Ecto neural progenitor cell (in vitro differentiated cells): ENCODE data around the gene TRIM62.
A peak's percentile ranks its signal among the peaks of the same experiment; 100 is the strongest.
"Not testable (repeated sequence)": the region's sequence is repeated elsewhere in the genome, so short reads cannot be mapped to it uniquely, and the experiment has no call there.

Experiments
- DNase-seq: peaks from one replicate; pipeline ENCODE4 v3.0.0-alpha.2; 2018; ENCODE audit warnings: low spot score

The TRIM62 gene

DNA sequence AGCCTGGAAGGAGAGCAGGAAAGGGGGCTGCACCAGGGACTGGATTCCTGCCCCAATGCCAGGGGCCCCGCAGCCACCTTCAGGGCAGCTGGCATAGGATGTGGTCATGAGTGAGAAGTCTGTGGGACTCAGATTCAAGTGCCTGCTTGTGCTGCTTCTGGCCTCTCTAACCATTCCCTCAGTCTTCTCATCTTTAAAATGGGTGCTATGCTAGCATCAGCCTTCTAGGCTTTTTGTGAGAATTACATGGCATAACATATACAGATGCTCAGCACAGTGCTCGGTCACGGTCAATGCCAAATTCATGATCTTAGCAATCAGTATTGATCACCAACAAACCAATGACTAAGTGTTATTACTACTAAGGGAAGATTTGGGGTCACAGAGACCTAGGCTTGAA is 23.5 kb downstream of the TRIM62 start:
- no peak for DNase-seq

DNA sequence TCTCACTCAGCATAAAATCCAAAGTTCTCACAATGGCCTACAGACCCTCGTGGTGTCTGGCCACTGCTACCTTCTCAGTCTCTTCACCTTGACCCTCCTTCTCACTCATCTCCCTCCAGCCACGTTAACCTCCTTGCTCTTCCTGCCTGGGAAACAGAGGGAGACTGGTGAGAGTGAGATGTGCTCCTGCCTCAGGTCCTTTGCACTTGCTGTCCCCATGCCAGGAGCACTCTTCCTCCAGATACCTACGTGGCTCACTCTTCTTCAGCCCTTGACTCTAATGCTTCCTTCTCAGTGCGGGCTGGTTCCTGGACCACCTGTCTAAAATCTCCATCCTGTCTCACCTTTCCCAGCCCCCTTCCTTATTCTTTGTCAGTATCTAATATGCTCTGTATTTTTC is 24.7 kb downstream of the TRIM62 start:
- no peak for DNase-seq

DNA sequence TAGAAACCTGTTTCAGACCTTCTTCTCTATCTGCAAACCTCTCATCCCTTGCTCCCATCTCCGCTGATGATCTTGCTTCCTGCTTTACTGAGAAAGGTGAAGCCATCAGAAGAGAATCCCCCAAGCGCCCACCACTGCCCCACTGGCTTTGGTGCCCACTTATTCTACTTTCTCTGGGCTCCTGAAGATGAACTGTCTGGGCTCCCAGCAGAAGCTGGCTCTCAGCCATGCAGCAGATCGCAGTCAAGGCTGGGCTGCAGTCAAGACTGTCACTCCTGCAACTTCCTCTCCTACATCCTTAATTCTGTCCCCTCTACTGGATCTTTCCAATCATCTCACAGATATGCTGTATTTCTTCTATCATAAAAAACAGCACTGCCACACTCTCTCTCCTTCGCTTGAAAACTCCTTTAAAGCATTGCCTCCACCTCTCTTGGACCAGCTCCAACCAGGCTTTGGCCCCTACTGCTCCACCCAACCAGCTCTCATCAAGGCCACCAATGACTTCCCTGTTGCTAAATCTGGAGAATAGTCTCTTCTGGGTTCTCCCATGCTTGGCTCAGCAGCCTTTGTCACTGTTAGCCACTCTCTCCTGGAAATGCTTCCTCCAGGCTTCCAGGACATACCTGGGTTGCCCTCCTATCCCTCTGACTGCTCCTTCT is 25.8 kb downstream of the TRIM62 start:
- DNase-seq, result no peak

DNA sequence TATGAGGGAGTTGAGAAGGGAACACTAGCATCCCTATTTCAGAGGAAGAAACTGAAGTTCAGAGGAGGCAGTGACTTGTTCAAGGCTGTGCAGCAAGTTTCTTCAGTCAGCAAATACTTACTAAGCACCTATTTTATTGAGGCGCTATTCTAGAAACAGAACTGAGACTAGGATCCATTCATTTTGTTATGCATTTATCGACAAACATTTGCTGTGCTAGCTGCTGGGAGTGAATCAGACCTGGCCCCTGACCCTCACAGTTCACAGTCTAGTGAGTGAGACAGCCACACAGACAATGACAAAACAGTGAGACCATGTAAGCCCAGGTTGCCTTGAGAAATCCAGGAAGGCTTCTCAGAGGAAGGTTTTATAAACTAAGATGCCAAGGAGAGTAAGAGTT is 28.2 kb downstream of the TRIM62 start:
- DNase-seq, result no peak

DNA sequence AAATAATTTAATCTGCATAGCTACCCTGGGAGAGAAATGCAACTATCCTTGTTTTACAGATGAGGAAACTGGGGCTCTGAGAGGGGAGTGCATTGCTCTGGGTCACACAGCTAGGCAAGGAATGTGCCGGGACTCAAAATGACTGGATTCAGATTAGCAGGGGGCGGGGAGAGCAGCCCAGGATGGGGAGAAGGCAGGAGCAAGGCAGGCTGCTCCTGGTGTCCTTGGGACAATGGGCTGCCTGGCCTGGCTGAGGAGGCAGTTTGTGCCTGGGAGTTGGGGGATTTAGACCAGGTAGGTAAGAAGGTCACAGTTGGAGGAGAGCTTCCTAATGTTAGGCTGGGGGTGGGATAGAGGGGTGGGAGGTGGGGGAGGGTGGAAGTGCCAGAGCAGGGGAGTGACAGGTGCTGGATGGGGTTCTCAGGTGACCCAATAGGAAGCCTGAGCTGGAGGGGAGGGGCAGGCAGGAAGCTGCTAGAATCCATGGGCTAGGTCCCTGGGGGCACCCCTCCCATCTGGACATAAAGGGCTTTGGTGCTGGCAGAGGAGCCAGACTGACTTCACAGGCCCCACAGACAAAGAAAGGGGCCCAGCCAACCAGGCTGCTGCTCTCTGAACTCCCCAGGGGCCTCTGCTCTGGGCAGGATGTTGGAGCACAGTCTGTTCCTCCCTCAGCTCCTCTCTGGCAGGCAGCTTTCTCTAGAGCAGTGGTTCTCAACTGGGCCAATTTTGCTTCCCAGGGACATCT is 29.0 kb downstream of the TRIM62 start:
- DNase-seq, result peak; percentile 70

DNA sequence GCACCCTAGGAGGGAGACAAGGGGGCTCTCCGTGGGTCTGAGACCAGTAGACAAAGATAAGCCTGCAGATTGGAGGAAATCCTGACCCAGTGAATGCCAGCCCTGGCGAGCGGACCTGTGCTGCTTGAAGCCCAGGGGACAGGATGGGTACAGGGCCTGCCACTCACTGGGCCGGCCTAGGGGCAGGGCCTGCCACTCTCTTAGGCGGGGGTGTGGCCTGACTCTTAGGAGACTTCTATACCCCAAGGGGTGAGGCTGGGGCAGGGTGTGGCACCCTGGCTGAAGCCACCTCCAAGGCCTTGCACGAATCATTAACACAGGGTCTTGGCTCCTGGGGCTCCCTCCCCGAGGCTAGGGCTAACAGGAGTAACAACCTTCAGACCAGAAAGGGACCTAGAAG is 30.7 kb downstream of the TRIM62 start:
- no peak for DNase-seq

DNA sequence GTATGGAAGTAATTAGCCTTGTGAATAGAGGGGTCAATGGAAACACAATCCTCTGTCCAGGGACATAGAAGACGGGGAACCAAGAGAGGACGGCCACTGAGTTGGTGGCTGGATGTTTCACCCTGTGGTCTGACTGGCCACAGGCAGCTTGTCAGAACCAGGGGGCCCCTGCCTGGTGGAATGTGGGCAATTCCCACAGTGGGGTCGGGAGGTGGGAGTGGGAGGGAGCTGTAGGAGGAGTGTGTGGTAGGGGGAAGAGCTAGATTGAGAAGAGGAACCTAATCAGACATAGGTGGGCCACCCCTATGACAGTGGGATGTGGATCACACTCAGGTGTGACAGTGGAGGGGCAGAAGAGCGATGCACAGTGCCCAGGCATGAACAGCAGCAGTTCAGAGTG is 31.3 kb downstream of the TRIM62 start:
- DNase-seq, result no peak

DNA sequence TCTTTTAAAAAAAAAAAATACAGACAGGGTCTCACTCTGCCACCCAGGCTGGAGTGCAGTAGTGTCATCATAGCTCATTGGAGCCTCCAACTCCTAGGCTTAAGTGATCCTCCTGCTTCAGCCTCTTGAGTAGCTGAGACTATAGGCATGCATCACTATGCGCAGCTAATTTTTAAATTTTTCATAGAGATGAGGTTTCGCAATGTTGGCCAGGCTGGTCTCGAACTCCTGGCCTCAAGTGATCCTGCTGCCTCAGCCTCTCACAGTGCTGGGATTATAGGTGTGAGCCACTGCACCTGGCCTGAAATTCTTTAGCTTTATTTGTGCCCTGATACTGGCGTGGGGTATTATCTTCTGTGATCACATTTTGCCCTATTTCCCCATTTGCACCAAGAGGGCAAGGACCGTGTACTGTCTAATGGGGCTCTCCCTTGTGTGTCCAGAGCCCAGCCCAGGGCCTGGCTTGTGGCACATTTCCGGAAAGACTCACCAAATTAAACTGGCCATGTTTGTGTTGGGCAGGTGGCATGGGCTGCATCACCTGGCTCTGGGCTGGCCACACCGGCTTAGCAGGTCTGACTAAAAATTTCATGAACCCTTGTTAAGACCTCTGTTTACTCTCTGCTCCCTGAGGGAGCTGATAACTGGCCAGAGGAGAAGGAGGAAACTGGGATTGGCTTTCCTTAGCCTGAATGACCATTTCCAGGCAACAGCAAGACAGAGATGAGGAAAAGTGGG is 32.2 kb downstream of the TRIM62 start:
- DNase-seq, result no peak

DNA sequence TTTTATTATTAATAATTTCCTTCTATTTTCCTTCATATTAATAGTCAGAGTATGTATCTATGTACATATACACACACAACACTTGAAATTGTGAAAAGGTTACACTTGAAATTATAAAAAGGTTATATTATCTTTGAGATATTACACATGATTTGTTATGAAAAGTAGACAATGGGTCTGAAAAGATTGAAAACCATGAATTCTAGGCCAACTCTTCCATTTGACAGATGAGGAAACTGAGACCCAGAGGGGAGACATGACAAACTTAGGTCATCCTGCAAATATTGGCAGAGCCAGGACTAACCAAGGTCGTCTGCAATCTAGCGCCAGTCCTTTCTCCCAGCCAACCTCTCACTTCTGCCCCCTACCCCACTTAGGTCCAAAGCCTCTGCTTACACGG is 33.2 kb downstream of the TRIM62 start:
- DNase-seq, result no peak

DNA sequence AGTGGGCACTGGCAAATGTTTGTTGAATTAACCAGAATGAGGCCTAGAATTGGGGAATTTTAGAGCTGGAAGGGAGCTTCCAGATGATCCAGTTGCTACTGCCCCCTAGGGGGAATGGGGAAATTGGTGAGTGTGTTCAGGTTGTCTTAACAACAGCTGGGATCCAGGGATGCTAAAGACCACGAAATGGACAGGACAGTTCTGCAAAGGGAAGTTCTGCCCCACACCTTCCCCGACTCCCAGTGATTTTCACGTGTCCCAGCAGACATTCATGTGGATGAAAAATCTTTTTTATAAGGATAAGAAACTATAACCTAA is 33.9 kb downstream of the TRIM62 start:
- no peak for DNase-seq

DNA sequence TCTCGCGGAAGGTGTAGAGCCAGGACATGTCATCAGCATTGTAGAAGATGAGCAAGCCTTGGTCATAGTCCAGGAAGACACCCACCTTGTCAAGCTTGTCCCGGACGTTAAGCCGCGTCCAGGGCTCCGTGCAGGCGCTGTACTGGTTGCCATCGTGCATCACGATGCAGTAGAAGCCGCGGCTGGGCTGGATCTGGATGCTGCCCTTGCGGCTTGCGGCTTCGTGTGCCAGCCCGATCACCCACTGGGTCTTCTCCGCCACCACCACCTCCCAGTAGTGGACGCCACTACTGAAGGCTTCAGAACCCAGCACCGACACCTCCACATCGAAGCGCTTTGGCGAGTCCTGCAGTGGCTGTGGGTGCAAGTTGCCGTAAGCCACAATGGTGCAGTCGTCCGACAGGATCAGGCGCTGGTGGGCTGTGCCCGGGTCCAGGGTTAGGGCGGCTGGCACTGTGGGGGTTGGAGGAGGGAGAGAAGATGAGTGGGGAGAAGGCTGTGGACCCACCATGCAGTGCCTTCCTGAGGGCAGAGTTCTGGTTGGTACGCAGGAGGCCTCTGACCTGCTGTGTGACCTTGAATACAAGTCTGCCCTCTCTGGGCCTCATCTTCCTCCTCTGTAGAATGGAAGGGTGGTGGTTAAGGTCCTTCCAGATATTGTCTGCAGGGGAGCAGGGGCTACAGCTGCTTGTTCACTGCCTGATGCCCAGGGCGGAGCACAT is 34.4 kb downstream of the TRIM62 start:
- no peak for DNase-seq

DNA sequence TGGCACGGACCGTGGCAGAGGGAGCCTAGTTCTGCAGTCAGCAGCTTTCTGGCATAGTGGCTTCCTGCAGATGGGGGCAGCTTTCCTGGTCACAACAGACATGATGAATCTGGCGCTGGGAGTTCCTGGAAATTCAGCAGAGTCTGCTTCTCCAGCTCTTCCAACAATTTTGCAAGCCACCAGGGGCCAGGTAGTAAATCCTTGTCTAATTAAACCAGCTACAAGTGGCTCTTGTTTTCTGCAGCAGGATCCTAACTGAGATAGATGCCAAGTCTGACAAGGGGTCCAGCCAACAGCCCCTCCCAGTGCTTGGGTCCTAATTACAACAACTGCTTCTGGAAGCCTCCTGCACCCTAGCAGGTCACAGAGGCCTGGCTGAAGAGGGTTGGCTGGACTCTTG is 35.8 kb downstream of the TRIM62 start:
- no peak for DNase-seq

DNA sequence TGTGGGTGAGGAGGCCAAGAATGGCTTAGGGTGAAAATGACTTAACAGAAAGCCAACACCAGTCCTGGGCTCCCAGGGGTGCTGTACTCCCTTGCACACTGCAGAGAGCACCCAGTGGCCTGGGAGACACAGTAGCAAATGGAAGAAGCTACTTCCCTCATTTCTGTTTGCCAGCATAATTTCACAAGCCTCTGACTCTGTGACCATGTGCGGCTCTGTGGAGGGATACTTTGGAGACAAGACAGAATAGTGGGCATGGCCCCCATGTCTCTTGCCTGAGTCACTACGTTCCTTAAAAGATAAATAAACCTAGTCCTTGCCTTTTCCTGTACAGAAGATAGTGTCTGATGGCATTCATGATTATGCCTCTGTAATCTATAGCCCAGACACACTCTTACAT is 38.1 kb downstream of the TRIM62 start:
- no peak for DNase-seq

DNA sequence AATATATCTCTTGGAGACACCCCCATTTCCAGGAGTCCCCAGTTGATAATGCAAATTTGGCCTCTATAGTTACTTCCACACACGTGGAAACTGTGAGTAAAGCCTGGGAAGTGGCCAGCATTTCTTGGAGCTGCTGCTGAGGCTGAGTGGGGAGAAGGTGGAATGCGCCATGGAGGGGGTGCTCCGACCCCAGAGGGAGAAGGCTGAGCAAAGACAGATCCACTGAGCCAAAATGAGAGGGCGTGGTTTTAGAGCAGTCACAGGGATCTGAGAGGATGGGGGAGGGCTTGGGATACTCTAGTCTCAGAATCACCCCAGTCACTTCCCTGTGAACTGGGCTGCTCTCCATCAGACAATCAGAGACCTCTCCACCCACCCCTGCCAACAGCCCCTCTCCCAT is 38.7 kb downstream of the TRIM62 start:
- no peak for DNase-seq

DNA sequence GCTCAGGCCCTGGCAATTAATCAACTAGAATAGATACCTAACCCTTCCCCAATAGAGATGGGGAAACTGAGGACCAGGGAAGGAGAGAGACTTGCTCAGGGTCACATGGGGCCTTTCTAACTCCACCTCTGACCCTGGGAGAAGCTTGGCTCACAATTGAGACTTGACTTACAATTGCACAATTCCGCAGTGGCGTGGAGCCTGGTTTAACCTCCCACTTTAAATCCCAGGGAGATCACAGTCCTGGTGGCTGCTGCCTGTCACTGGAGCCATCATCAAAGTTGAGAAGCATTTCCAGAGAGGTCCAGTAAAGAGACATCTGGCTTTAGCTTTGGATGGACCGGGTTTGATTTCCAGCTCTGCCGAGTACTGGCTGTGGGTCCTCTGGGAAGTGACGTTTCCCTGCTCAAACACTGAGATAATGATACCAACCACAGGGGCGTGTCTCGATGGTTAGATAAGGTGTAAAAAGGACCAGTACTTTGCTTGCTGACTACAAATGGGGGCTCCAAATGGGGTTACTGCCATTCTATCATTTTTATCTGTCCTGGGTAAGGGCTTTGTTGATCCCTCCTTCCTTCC is 39.3 kb downstream of the TRIM62 start:
- no peak for DNase-seq

DNA sequence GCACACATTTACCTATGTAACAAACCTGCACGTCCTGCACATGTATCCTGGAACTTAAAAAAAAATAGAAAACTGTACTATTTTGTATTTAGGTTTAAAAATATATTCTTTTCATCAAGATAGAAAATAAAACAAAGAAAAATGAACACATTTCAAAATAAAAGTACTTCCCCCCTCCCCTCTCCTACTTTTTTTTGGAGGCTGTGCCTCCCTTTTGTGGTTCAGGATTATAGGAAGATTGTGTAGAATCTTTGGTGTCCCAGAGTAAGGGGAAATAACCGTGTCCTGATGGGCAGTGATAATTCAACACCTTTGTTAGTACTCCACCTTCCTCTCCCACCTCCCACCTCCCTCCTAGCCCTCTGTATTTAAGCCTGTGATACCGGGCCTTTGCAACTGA is 40.1 kb downstream of the TRIM62 start:
- DNase-seq, result no peak

DNA sequence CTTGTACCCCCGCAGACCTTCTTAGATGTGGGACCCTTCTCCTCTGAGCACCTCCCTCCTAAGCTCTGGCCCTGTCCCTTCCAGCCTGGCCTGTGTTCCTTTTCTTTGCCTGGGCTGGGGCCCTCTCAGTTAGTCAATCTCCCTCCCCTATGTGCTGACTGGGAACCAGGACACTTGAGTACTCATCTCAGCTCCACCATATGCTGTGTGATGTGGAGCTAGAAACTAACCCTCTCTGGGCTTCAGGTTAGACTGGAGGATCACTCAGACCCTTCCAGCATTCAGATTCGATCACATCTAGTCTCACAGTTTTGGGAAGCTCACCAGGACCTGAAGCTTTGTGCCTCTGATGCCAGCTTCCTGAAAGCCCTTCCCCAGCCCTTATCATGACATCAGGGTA is 40.6 kb downstream of the TRIM62 start:
- no peak for DNase-seq

DNA sequence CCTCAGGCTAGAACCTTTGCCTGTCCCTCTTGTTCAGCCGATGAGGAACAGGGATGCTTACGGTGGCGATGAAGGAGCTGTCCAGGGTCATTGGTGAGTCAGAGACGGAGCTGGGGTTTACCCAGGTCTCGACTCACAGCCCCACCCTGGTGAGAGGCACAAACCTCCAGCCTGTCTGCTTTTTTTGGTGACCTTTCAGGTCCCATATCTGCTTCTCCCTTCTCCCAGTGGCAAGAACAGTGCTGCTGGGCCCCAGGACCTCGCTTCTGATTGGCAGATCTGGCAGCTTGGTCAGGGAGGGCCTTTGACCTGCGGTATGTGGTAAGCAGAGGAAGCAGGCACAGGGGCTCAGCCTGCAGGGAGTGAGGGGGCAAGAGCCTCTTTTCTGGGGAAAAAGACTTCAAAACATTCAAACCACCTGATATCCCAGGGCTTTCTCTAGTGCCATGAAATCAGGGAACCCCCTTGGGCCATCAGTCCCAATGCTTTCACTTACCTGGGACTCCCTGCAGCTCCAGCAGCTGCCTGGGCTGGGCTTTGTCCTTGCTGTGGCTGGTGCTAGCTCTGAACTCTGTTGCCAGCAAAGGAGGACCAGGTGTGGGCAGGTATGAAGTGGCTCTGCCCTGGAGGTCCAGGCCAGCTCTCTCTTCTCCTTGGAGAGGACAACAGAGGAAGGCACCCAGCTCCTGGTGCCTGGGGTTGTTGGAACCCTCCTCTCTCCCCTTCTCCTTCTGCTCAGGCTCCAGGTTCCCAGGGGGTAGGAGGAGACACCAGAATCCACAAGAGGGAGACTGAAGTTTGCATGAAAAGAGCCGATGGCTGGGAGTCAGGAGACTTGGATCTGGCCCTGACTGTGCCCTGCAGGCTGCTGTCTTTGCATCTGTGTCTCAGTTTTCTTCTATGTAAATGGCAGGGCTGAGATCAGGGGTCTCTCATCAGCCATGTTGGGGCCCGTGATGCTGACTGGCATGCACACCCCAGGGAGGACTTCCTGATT is 41.4 kb downstream of the TRIM62 start:
- DNase-seq, result no peak

DNA sequence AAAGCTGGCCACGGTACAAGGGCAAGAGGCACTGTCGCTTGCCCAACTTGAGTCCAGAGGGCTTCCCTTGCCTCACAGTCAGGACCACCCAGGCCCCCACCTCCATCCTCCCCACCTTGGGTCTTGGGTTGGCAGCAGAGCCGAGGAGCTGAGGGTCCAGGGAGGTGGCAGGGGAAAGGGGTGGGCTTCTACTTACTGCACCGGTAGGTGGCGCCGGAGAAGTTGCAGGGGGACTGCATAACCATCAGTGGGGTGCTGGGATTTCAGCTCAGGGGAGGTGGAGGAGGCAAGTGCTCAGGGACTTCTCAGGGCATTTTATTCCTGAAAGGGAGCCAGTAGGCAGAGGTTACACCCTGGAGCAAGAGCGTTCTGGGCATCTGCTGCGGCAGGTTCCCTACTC is 44.0 kb downstream of the TRIM62 start:
- DNase-seq, result peak; percentile 78

DNA sequence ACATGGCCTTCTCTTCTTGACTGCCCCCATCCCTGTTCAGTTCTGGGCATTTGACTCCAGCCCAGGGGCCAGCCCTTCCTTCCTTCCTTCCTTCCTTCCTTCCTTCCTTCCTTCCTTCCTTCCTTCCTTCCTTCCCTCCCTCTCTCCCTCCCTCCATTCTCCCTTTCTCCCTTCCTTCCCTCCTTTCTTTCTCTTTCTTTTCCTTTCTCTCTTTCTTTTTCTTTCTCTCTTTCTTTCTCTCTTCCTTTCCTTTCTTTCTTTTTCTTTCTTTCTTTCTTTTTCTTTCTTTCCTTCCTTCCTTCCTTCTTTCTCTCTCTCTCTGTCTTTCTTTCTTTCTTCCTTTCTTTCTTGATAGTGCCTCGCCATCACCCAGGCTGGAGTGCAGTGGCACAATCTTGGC is 45.8 kb downstream of the TRIM62 start:
- not testable (repeated sequence) for DNase-seq

DNA sequence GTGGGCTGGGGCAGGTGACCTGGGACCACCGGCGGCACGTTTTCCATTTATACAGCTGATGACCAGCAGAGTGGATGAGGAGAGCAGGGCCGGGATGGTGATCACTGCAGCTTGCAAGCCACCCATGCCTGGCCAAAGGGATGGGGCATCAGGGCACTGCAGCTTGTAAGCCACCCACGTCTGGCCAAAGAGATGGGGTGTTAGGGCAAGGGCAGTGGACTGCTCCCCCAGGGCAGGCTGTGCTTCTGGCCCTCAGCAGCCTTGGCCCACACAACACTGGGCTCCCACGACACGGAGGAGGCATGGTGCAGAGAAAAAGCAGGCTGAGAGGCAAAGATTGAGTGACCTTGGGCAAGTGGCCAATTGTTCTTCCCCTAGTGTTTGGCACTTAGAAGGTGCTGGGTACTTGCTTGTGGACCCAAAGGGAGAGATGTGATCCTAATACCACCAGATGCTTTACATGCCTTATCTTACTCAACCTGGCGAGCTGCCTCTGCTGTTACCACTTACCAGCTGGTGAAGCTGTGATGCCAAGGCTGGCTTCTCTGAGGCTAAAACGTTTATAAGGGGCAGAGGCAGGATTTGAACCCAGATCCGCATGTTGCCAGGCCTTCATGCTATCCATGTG is 48.3 kb downstream of the TRIM62 start:
- no peak for DNase-seq
